Stimulated activated CD8-positive, alpha-beta memory T cell treated with anti-CD3 and anti-CD28 coated beads, Interleukin-15, amount 100 ng/mL, for 24 hours (primary cell): ENCODE data around the gene ZNF839.
"Not testable (repeated sequence)": the region's sequence is repeated elsewhere in the genome, so short reads cannot be mapped to it uniquely, and the experiment has no call there.

Experiments used
- DNase-seq: peaks from one replicate; pipeline ENCODE4 v3.0.0-alpha.2; 2020; ENCODE audit warnings: low read depth

The ZNF839 gene

DNA sequence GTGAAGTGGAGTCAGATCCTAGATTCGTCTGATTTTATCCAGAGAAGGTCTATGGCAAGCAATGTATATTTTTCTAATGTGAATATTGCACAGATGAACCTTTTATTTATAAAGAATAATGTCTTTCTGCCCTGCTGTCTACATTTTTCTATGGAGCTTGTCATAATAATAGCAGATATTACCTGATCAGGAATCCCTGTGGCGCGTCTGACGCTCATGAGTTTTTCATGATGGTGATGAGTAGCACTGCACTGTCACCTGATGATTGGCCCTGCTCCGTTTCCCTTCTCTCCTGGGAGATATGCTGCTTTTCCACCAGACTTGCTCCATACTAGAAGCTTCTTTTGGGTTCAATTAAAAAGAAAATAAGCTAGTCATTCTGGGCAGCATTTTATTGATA is 22.7 kb downstream of the ZNF839 start:
- DNase-seq: no peak

DNA sequence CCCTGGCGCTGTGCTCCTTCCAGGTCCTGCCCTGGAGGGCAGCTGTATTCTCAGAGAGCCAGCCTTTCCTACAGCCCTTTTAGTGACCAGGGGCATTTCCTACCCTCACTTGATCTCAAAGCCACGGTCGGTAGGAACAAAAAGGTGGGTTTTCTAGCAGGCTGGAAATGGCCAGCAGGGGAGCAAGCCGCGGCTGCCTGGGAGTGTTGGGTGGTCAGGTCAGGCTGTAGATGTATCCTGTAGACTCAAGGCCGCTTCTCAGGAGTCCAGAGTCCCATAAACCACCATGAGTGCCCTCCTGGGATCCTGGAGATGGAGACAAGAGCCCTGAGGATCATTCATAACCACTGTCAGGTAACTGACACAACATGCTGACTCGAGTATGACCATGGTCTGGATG is 24.5 kb downstream of the ZNF839 start:
- DNase-seq: no peak

DNA sequence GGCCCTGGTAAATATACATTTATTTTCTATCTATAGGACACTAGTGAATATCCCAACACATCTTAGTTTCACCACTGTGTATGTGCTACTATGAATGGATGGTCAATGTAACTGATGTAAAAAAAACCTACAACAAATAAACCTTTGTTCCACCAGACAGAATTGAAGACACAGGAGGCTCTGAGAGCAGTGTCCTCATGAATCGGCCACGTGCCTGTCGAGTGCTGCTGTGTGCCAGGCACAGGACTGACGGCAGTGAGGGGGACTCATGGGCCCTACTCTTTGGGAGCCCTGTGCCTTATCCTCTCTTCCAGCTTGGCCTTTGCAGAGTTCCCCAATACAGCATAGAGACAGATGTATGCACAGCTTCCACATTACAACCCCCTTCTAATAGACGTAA is 24.9 kb downstream of the ZNF839 start:
- DNase-seq: no peak

DNA sequence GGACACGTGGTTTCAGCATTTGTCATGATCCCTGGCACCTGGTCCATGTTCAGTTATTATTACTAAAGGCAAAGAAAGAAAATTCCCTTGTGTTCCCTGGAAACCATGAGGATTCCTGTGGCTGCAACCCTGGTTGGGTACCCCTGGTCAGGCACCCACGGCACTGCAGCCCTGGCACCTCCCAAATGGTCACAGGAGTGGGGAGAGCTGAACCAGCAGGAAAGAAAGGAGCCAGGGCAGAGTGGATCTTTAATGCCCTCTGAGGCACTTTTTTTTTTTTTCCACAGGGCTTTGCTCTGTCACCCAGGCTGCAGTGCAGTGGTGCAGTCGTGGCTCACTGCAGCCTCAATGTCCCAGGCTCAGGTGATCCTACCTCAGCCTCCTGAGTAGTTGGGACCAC is 25.7 kb downstream of the ZNF839 start:
- DNase-seq: no peak

DNA sequence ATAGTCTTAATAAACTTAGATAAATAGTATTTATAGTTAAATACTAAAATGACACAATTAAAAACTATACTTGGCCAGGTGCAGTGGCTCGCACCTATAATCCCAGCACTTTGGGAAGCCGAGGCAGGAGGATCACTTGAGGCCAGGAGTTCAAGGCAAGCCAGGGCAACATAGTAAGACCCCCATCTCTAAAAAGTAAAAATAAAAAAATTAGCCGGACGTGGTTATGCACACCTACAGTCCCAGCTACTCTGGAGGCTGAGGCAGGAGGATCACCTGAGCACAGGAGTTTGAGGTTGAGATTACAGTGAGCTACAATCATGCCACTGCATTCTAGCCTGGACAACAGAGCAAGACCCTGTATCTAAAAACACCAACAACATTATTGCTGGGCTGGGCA is 27.1 kb downstream of the ZNF839 start:
- DNase-seq: no peak

DNA sequence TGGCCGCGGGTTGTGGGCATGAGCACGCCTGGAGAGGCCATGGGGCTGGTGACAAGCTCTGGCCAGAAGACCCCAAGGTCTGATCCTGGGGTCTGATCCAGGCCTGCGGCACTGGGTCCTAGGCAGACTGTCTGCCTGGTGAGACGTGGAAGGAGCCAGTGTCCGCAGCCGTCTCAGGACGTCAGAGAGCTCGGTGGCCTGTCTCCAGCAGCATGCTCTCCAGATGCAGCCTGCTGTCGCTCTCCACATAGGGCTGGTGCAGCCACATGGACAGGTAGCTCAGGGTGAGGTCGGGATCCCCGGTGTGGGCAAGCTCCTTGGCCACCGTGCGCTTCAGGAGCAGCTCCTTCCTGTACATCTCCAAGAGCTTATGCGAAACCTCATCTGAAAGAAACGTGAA is 28.8 kb downstream of the ZNF839 start:
- no peak for DNase-seq

DNA sequence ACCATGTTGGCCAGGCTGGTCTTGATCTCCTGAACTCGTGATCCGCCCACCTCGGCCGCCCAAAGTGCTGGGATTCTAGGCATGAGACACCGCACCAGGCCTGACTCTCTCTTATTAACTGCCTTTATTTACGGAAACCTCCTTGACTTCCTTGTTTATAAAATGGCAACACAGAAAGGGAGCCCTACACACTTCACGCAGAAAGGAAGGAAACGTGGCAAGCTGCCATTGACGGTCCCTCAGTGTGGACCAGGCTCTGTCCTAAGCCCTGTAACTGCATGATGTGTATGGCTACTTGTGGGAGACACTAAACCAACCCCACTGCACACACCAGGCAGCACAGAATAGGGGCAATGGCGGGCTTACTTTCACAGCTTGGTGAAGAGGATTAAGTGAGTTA is 31.5 kb downstream of the ZNF839 start:
- DNase-seq: no peak

DNA sequence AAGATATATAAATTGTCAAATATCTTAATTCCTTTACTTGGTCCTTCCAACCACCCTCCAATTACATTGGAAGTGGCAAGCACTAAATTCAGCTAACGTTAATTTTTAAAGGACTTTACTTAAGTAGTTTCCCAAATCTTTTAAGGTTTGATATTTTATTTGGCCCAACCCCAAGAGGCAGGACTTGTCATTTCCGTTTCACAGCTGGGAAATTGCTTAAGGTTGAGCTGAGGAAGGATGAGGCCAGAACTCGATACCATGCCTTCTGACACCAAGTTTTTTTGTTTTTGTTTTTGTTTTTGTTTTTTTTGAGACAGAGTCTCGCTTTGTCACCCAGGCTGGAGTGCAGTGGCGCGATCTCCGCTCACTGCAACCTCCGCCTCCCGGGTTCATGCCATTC is 32.0 kb downstream of the ZNF839 start:
- not testable (repeated sequence) for DNase-seq

DNA sequence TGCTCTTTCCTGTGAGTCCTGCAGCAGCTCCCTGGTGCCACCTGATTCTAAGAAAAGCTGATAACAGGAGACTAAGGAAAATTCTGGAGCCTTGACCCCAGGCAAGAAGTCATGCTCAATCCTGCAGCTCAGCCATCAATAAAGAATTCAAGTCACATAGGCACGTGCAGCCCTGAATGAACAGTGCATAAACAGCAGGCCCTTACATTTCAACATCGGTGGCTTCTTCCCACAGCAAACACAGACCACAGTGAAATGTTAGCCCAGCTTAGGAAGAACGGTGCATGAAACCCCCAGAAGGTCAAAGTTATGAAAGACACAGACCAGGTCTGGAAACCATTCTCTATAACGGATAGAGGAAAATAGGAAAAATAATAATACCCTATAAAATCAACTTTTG is 32.7 kb downstream of the ZNF839 start:
- no peak for DNase-seq

DNA sequence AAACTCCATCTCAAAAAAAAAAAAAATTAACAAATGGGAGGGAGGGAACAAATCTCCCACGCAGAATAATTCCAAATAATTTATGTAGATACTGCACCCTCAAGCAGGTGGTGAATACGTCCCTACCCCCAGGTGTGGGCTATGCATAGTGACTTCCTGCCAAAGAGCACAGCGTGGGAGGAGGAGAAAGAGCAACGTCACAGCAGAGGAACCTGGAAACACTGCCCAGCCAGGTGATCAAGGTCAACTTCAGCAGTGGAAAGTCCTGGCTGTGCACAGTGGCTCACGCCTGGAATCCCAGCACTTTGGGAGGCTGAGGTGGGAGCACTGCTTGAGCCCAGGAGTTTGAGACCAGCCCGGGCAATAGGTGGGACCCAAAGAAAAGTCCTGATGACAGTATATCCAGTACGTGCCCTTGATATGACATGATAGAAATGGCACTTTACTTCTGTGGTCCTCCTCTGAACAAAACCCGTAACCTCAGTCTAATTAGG is 33.6 kb downstream of the ZNF839 start:
- DNase-seq: no peak

DNA sequence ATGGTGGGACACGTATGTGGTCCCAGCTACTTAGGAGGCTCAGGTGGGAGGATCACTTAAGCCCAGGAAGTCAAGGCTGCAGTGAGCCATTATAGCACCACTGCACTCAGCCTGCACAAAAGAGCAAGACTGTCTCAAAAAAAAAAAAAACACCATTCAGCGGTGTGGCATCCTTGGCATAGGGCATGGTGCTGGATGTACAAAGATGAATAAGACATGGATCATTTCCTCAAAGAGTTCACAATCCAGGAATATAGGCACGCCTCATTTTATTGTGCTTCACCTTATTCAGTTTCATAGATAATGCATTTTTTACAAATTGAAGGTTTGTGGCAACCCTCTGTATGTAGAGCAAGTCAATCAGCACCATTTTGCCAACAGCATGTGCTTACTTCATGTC is 36.7 kb downstream of the ZNF839 start:
- no peak for DNase-seq

DNA sequence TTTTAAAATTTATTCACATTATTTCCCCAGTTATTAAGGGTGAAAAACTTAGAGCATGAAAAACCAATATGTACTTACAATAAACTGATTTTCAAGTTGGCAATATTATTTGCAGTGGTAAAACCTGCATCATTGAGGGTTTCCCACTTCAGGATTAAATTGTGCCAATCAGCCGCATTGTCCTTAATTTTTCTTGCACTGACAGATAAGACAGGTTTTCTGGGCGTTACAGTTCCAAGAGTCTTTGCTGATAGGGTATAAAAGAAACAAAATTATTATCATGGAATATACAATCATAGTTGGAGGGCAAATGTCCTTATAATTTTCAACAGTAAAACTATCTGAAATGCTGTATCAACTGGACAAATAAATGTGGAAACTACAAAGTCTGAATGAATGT is 39.8 kb downstream of the ZNF839 start:
- DNase-seq: no peak

DNA sequence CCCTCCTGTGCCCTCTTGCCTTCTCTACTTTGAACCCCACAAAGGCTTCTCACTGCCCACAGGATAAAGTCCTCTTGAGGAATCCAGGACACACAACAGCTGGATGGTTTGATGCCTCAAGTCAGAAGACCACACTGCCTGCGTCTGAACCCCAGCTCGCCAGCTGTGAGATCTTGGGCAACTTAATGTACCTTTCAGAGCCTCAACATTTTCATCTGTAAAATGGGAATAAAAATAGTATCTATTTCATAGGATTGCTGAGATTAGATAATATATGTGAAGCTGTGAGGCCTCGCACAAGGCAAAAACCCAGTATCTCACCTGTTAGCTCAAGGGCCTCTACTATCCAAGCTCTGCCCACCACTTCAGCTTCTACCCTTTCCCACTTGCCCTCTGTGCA is 40.8 kb downstream of the ZNF839 start:
- no peak for DNase-seq

DNA sequence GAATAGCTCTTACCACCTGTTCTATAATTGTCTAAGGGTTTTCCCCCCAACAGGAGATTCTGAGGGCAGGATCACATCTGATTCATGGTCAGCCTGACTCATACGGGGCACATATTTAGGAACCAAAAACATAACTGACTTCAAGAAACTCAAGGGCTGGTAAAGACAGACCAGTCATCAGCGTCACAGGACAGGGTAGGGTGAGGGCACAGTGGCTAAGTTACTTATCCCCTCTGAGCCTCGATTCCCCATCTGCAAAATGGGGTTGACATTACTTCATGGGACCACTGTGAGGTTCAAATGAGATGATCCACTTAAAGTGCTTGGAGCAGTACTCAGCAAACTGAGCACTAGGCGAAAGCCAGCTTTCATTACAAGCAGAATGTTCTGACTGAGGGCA is 42.5 kb downstream of the ZNF839 start:
- no peak for DNase-seq

DNA sequence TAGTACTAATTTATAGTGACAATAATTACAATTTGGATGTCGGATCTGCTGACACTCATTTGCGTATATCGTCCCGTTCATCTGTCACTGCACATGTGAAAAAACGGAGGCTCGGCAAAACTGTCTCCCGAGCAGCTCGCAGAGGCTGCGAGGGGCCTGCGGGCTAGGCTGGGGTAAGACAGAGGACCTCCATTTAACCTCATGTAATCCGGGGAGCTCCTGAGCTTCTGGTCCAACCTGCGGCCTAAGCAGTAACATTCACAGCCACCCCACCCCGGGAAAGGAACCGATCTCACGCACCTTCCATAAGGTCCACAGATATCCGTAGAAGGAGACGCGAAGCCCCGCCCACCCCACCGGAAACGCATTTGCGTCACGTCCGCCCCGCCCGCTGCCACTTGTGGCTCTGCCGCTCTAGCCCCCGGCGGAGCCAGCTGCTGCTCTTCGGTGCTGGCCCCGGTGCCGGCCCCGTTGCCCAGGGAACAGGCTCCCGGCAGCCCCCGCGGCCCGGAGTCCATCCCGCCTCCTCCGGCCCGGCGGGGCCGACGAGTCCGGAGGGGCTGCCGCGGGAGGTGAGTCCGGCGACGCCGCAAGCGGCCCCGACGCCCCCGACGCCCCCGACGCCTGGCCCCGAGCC is 43.1 kb downstream of the ZNF839 start, which contains the start of the genes CINP and TECPR2:
Gene CINP (minus strand): TSS at position 346 of the 637 bp plus-strand sequence. CDS start 39 bp downstream, at position 307.
Gene TECPR2 (plus strand): TSS at position 397 of the 637 bp plus-strand sequence. CDS start 13,781 bp downstream, outside the sequence.
- peak; percentile 96 for DNase-seq

DNA sequence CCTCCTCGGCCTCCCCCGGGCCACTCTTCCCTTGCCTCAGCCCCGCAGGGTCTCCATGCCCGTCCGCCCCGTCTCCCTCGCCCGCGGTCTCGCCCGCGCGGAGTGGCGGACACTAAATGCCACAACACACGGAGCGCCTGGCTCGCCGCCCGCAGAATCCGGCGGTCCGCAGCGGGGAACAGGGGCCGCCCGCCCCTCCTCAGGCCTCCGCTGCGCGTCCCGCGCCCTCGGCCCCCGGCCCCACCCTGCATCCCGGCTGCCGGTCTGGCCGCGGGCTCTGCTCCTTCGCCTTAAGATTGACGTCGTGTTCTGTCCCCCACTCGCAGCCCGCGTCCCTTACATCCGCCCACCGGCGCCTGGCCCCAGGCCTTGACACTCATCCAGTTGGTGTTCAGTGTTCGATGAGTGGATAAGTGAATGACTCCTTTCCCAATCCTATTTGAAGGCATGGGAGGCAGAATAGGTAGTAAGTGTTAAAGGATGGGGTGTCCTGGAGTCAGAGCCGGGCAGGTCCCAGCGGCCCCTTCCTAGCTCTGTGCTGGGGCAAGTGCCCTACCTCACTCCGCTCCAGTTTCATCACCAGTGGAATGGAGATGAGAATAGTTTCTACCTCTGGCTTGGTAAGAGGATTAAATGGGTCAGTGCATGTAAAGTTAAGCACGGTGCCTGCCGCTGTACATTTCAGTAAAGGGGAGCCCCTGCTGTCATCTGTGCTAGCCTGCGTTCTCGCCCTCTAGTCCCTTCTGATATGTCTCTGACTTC is 43.8 kb downstream of the ZNF839 start:
- DNase-seq: peak; percentile 6

DNA sequence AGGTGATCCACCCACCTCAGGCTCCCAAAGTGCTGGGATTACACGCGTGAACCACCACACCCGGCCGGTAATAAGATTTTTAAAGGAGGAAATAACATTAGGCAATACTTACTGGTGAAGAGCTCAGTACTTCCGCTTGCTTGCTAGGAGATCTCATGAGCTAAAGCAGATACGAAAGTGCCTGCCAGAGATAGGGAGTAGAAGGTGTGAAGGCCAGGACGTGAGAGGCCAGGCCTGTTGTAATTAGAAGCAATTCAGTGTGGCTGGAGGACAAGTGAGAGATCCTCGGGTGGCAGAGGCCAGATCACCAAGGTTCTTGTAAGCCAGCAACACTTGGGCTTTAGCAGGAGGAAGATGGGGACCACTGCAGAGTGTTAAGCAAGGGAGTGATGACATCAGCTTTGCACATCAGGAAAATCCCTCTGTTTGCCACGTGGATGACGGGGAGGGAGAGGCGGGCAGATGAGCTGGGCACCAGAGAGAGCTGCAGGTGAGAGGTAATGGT is 50.8 kb downstream of the ZNF839 start:
- DNase-seq: no peak

DNA sequence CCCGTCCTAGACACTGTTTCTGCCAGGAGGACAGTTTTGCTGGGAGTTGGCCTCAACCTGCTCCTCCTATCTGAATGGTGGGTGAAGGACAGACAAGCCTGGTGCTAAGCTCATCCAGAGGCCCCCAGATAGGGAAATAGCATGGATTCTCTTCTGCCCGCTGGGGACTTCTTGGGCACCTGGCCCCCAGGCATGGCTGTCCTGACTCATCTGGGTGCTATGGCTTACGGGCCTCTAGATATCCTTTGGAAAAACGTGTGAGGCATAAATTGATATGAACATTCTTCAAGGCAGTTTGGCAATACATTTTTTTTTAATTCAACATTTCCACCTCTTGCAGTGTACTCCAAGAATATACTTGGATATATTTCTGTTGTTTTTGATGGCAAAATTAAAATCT is 51.8 kb downstream of the ZNF839 start:
- no peak for DNase-seq

DNA sequence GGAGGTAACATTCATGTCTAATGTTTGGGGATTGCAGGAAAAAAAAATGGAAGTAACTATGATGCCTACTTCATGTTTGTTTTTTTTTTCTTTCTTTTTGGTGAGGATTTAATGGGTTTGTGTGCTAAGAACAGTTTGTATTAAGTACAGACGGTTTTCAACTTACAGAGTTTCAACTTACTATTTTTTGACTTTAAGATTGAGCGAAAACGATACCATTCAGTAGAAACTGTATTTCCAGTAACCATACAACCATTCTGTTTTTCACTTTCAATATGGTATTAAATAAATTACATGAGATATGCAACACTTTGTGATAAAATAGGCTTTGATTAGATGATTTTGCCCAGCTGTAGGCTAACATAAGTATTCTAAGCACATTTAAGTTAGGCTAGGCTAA is 53.6 kb downstream of the ZNF839 start:
- no peak for DNase-seq

DNA sequence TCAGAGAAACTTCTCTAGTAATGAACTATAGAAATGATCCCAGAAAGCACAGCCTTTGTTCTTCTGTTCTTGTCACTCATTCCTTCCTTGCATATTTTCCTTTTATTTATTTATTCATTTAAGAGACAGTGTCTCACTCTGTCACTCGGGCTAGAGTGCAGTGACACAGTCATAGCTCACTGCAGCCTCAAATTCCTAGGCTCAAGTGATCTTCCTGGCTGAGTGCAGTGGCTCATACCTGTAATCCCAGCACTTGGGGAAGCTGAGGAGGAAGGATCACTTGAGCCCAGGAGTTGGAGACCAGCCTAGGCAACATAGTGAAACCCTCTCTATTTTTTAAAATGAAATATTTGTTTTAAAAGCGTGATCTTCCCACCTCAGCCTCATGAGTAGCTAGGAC is 54.7 kb downstream of the ZNF839 start:
- no peak for DNase-seq

DNA sequence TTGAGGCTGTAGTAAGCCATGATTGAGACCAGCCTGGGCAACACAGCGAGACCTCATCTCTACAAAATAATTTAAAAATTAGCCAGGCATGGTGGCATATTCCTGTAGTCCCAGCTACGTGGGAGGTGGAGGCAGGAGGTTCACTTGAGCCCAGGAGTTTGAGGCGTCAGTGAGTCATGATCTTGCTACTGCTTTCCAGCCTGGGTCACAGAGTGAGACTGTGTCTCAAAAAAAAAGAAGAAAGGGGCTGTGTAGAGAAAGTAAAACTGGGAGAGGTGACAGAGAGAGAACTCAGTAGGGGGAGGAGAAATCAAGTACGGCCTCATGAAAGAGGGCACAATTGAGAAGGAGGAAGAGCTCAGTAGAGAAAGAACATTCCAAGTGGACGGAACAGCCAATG is 55.6 kb downstream of the ZNF839 start:
- DNase-seq: no peak

DNA sequence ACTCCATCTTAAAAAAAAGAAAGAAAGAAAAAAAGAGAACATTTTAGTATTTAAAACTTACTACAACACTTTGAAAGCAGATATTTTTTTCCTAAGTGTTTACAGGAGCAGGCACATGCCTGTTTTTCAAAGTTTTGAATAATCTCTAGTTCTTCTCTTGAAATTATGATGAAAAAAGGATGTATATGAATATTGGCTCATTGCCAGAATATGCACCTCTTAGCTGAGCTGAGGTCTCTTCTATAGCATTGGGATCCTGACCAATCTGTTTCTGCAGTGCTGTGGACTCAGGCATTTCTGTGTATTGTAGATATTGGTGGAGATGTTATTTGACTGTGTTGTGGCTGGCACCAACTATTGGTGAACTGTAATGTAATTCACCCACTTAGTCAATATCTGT is 58.1 kb downstream of the ZNF839 start:
- DNase-seq: no peak

DNA sequence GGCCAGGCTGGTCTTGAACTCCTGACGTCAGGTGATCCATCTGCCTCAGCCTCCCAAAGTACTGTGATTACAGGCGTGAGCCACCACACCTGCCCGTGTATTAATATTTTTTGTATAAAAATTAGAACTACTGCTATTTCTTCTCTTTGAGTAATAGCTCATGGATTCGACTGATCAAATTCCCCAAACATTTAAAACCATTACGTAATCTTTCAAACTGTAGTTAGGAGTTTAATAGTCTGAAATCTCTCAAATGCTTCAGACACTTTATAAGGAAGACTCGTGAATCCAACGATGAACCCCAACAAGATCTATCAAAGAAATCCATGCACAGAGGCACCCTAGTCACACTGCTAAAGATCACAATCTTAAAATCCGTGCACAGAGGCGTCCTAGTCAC is 59.3 kb downstream of the ZNF839 start:
- DNase-seq: no peak
